Activated CD4-positive, alpha-beta T cell treated with anti-CD3 and anti-CD28 coated beads, Interleukin-2, amount 10 ng/mL, durations not matched to agents 7 days and 5 days (primary cell): ENCODE measurements around the gene ANKRD33B. TPM values are rescaled to one million over a fixed set of nuclear protein-coding genes. Genes with fewer than 3 reads are reported as not detected.

Source experiments
- CTCF ChIA-PET: fragments of 350-600 bp; sonication (Branson Sonifier 250); formaldehyde crosslinking; loops from one replicate; lab custom pipeline; 2021; ENCODE audit warnings: antibody characterized with exemption; lab: Charles Lee
- POLR2A ChIA-PET: fragments of 350-600 bp; sonication (Branson Sonifier 250); formaldehyde crosslinking; loops from one replicate; lab custom pipeline; 2021; ENCODE audit warnings: antibody characterized with exemption; lab: Charles Lee
- DNase-seq: peaks from one replicate; pipeline ENCODE4 v3.0.0-alpha.2; 2020
- H3K27ac Mint-ChIP-seq: one replicate; pipeline ENCODE4 v1.8.0; 2021; ENCODE audit warnings: mild to moderate bottlenecking, moderate library complexity, mixed read lengths
- H3K27me3 Mint-ChIP-seq: one replicate; pipeline ENCODE4 v1.8.0; 2021; ENCODE audit warnings: mixed read lengths
- H3K36me3 Mint-ChIP-seq: one replicate; pipeline ENCODE4 v1.8.0; 2021; ENCODE audit warnings: low read depth, mixed read lengths
- H3K4me1 Mint-ChIP-seq: one replicate; pipeline ENCODE4 v1.8.0; 2021; ENCODE audit warnings: mixed read lengths
- H3K4me3 Mint-ChIP-seq: one replicate; pipeline ENCODE4 v1.8.0; 2021; ENCODE audit warnings: mild to moderate bottlenecking, moderate library complexity, mixed read lengths
- H3K9me3 Mint-ChIP-seq: one replicate; pipeline ENCODE4 v1.8.0; 2021; ENCODE audit warnings: mixed read lengths
- total RNA-seq, 2 experiments: library from RNA; stranded (reverse); gene quantifications; one replicate each; pipeline ENCODE4 v1.2.3, GENCODE V29; 2021

The ANKRD33B gene
- total RNA-seq, 2 experiments from 2014 or later: 3.2 to 3.7 TPM

- ChIA-PET CTCF (no interaction called here), POLR2A (no interaction called here)
- Mint-ChIP-seq H3K4me1 (no peaks in the 10 kb centered on the region), H3K27ac (peak overlapping the region; percentile 23), H3K4me3 (no peak overlapping the region), H3K9me3 (no peaks in the 10 kb centered on the region), H3K36me3 (no peaks in the 10 kb centered on the region), H3K27me3 (peaks cover 2% of the 10 kb centered on the region)
- DNase-seq: no peak
Measured at GRCh38 chr5:10528827-10529226, 35.0 kb upstream of the ANKRD33B start.

DNA sequence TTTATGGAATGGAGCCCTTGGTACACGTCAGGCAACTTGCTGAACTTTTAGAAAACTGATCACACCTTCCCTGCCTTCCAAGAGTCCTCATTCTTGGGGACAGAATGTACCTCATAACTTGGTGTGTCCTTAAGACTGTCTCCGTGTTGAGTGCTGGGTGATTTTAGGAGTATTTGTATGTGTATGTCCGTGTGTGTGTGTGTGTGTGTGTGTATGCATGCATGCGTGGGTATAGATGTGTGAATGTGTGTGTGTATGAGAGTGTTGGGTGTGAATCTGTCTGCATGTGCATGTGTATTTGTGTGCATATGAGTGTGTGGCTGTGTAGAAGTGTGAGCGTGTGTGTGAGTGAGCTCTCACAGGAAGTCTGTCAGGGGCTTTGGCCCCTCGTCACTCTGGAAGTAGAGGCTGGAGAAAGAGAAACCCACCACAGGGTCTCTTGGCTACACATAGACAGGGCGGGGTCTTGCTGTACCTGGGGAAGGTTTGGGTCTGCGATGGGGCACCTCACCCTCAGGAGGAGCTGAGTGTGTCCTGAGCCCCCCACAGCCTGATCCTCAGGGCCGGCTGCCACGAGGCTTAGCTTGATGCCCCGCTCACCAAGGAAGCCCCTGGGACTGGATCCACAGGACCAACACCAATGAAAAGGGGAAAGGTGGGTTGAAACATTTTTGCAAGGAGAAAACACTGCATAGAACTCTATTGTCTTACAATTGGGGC lies 33.1 kb upstream of the ANKRD33B start:
- H3K36me3 Mint-ChIP-seq: no peaks in the 10 kb centered on the region
- no peaks in the 10 kb centered on the region for H3K9me3 Mint-ChIP-seq
- no peak for DNase-seq
- POLR2A ChIA-PET: no interaction called here
- no peak overlapping the region for H3K27ac Mint-ChIP-seq
- no peak overlapping the region for H3K4me3 Mint-ChIP-seq
- no peaks in the 10 kb centered on the region for H3K4me1 Mint-ChIP-seq
- CTCF ChIA-PET: no interaction called here
- H3K27me3 Mint-ChIP-seq: peaks cover 2% of the 10 kb centered on the region

DNA sequence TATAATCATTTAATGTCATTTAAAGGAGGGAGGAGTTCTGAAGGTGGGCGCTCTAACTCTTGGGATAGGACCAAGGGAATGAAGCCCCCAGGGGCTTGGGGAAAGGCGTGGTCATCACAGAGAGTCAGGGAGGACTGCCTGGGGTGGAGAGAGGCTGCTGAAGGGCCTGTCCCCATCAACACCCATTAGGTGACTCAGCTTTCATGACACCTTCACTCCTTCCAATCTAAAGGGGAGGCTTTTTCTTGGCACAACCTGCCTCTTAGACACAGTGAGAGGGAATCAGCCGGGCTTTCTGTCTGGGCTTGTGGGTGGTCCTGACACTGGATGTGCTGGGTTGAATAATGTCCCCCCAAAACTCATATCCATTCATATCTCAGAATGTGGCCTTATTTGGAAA lies 31.4 kb upstream of the ANKRD33B start:
- no peaks in the 10 kb centered on the region for H3K9me3 Mint-ChIP-seq
- no peaks in the 10 kb centered on the region for H3K36me3 Mint-ChIP-seq
- DNase-seq: no peak
- peaks cover 6% of the 10 kb centered on the region for H3K27me3 Mint-ChIP-seq
- H3K27ac Mint-ChIP-seq: no peak overlapping the region
- H3K4me1 Mint-ChIP-seq: peaks cover 10% of the 10 kb centered on the region
- H3K4me3 Mint-ChIP-seq: no peak overlapping the region
- ChIA-PET CTCF (no interaction called here), POLR2A (no interaction called here)

DNA sequence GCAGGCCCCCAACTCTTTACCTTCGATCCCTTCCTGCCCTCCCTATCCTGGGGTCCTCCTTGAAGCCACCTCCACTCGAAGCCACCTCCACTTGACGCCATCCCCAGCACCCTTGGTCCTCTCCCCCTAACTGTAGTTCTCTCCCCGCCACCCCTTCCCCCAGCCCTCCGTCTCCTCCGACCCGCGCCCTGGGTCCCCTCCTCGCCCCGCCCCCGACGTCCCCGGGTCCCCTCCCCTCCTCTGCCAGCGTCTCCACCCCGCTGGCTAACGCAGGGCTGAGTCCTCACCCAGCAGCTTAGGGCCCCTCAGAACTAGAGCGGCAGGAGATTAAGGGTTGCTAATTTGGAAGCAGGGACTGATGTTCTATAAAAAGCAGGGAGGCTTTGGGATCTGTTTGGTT lies 30.6 kb upstream of the ANKRD33B start:
- Mint-ChIP-seq H3K36me3 (no peaks in the 10 kb centered on the region), H3K9me3 (no peaks in the 10 kb centered on the region), H3K27ac (no peak overlapping the region), H3K4me3 (no peak overlapping the region), H3K4me1 (peaks cover 15% of the 10 kb centered on the region), H3K27me3 (peaks cover 7% of the 10 kb centered on the region)
- ChIA-PET POLR2A (no interaction called here), CTCF (no interaction called here)
- no peak for DNase-seq

DNA sequence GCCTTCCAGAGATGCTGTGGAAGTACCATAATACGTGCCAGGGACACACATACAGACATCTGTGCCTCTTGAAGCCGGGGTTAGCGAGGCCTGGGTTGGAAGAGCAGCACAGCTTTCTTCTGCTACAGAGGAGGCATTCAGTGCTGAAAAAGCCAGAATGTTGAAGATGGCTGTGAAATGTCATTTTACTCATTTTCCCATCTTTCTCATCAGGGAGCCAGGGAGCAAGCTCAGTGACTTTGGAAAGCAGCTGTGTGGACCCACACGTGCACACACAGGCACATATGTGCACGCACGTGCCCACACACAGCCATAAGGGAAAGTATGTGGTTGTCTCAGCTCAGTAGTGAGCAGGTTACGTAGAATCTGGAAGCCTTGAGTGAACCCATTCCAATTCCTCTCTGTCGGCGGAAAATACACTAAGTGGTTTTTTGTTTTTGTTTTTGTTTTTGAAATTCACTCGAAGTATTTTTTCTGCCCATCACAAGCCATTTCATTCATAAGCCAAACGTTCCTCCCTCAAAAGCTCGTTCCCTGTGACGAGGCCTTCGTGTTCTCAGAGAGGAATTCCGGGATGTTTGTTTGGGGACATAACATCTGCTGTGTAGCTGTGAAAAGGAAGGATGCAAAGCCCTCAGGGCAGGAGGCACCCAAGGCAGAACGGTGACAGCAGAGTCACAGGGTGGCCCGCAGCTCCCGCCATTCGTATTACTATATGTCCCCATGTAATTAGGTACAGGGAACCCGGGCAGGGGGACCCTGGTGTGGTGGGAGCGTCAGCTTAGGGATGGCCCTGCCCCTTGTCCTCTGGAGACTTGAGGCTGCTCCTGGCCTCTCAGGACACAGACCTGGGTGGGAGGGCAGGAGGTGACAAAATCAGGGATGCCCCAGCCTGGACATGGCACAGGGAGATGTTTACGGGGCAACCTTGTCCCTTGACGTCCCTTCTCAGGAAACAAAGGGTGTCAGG lies 29.0 kb upstream of the ANKRD33B start:
- Mint-ChIP-seq H3K9me3 (no peaks in the 10 kb centered on the region), H3K27ac (no peak overlapping the region), H3K4me3 (no peak overlapping the region), H3K36me3 (no peaks in the 10 kb centered on the region), H3K4me1 (peaks cover 15% of the 10 kb centered on the region), H3K27me3 (peaks cover 9% of the 10 kb centered on the region)
- CTCF ChIA-PET: no interaction called here
- POLR2A ChIA-PET: no interaction called here
- no peak for DNase-seq

GRCh38 chr5:10536511-10536910 lies 27.4 kb upstream of the ANKRD33B start:
- H3K4me3 Mint-ChIP-seq: no peak overlapping the region
- H3K4me1 Mint-ChIP-seq: peaks cover 15% of the 10 kb centered on the region
- CTCF ChIA-PET: interaction anchor here (1.9 kb wide), 1 partner anchor 92 kb away, joined by 4 read pairs; no protein-coding TSS in a partner anchor
- H3K36me3 Mint-ChIP-seq: no peaks in the 10 kb centered on the region
- H3K9me3 Mint-ChIP-seq: no peaks in the 10 kb centered on the region
- H3K27me3 Mint-ChIP-seq: peaks cover 7% of the 10 kb centered on the region
- DNase-seq: no peak
- no peak overlapping the region for H3K27ac Mint-ChIP-seq
- POLR2A ChIA-PET: no interaction called here

GRCh38 chr5:10536931-10537579 lies 26.8 kb upstream of the ANKRD33B start:
- Mint-ChIP-seq H3K4me3 (peak overlapping the region; percentile 49), H3K27me3 (peaks cover 9% of the 10 kb centered on the region), H3K9me3 (no peaks in the 10 kb centered on the region), H3K36me3 (no peaks in the 10 kb centered on the region), H3K4me1 (peaks cover 15% of the 10 kb centered on the region), H3K27ac (peak overlapping the region; percentile 85)
- ChIA-PET CTCF (interaction anchor here (1.9 kb wide), 1 partner anchor 91 kb away, joined by 4 read pairs; no protein-coding TSS in a partner anchor), POLR2A (no interaction called here)
- no peak for DNase-seq

DNA sequence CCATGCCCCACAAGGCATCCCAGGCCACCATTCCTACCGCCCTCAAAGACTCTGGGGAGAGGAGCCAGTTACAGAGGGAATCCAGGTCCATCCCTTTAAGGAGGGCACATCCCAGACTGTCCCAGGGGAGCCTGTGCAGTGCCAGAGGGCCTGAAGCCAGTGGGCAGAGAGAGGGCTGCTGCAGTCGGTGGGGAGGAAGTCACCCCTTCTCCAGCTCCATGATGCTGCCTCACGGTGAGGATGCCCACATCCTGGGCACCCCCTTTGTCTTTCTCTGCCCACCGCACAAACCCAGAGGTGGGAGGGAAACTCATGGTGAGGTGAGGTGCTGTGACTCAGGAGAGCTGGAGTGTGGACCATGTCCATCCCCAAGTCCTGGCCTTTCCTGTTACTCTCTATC lies 26.2 kb upstream of the ANKRD33B start:
- POLR2A ChIA-PET: no interaction called here
- no peak overlapping the region for H3K4me3 Mint-ChIP-seq

DNA sequence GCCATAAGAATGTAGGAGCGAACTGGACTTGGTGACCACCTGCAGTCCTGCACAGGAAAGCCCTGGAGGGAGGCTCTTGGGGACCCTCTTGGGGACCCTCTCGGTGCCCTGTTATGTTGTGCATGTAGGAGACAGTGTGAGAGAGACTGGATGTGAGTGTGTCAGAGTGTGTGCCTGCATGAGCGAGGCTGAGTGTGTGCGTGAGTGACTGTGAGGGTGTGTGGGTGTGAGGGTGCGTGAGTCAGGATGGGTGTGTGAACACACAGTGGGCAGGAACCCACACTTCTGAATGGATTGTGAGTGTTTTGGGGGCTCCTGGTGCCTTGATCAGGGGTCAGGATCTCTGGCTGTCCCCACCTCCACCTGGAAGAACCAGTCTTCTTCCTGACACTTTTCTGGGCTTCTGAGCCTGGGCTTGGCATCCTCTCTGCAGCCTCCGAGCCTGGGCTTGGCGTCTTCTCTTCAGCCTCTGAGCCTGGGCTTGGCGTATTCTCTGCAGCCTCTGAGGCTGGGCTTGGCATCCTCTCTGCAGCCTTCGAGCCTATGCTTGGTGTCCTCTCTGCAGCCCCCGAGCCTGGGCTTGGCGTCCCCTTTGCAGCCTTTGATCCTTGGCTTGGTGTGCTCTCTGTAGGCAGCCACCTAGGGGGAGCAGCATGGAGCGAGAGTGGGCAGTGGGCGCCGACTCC lies 25.6 kb upstream of the ANKRD33B start:
- peaks cover 16% of the 10 kb centered on the region for H3K27me3 Mint-ChIP-seq
- no peaks in the 10 kb centered on the region for H3K36me3 Mint-ChIP-seq
- H3K4me3 Mint-ChIP-seq: no peak overlapping the region
- H3K27ac Mint-ChIP-seq: no peak overlapping the region
- H3K4me1 Mint-ChIP-seq: peaks cover 15% of the 10 kb centered on the region
- DNase-seq: no peak
- CTCF ChIA-PET: interaction anchor here (0.7 kb wide), 1 partner anchor 11 kb away, joined by 3 read pairs; no protein-coding TSS in a partner anchor
- no peaks in the 10 kb centered on the region for H3K9me3 Mint-ChIP-seq
- POLR2A ChIA-PET: no interaction called here

More for the DNA sequence above, 26.2 kb upstream of the ANKRD33B start:
- peak overlapping the region; percentile 85 for H3K27ac Mint-ChIP-seq
- H3K36me3 Mint-ChIP-seq: no peaks in the 10 kb centered on the region
- no peak for DNase-seq
- CTCF ChIA-PET: interaction anchor here (0.7 to 1.9 kb wide), 2 partner anchors 11 to 91 kb away, joined by 3 to 4 read pairs; no protein-coding TSS in a partner anchor
- H3K27me3 Mint-ChIP-seq: peaks cover 10% of the 10 kb centered on the region
- H3K4me1 Mint-ChIP-seq: peaks cover 15% of the 10 kb centered on the region
- no peaks in the 10 kb centered on the region for H3K9me3 Mint-ChIP-seq

GRCh38 chr5:10538789-10539686 lies 24.8 kb upstream of the ANKRD33B start:
- Mint-ChIP-seq H3K36me3 (no peaks in the 10 kb centered on the region), H3K27me3 (peaks cover 21% of the 10 kb centered on the region), H3K4me1 (peaks cover 15% of the 10 kb centered on the region), H3K4me3 (no peak overlapping the region), H3K9me3 (no peaks in the 10 kb centered on the region), H3K27ac (no peak overlapping the region)
- CTCF ChIA-PET: no interaction called here
- DNase-seq: no peak
- POLR2A ChIA-PET: no interaction called here

GRCh38 chr5:10539687-10539998 lies 24.2 kb upstream of the ANKRD33B start:
- no peak for DNase-seq
- H3K27ac Mint-ChIP-seq: no peak overlapping the region
- ChIA-PET POLR2A (no interaction called here), CTCF (no interaction called here)
- no peaks in the 10 kb centered on the region for H3K9me3 Mint-ChIP-seq
- H3K4me3 Mint-ChIP-seq: no peak overlapping the region
- no peaks in the 10 kb centered on the region for H3K36me3 Mint-ChIP-seq
- peaks cover 25% of the 10 kb centered on the region for H3K27me3 Mint-ChIP-seq
- H3K4me1 Mint-ChIP-seq: peaks cover 15% of the 10 kb centered on the region
